Measurements from ENCODE around the gene SHE.

The SHE gene

DNA sequence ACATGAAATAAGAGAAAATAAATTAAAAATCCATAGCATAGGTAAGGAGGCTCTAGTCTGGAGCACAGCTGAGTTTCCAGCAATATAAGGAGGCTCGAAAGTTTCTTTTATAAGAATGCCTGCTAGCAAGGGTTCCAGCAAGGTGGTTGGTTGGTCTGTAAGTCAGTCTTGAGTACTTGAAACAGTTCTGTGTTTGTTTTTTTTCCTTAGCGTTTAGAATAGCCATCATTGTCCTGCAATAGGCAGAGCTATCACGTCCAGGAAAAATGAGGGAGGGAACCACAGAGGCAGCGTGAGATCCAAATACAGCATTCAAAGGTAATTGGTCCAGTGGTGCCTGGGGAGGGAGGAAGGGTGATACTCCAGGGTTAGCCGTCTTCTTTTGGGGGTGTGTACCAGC, 47.9 kb upstream of the SHE start:
- Histone ChIP-seq H3K27me3 (ENCODE audit: insufficient read depth, low read length, poor library complexity, severe bottlenecking) (no peaks in the 10 kb centered on the region), H3K4me3 (ENCODE audit: low read length, poor library complexity, severe bottlenecking) (no peak overlapping the region), H3K9me2 (replicated peaks; ENCODE audit: low read depth, low read length) (no peaks in the 10 kb centered on the region), H3K9ac (ENCODE audit: low read depth, low read length, poor library complexity, severe bottlenecking) (no peak overlapping the region), H3K79me2 (ENCODE audit: insufficient read depth, low read length) (peaks cover 27% of the 10 kb centered on the region), H3K4me2 (ENCODE audit: low read depth, low read length, poor library complexity, severe bottlenecking) (no peak overlapping the region), H3K36me3 (ENCODE audit: insufficient read depth, low read length) (peaks cover 61% of the 10 kb centered on the region; the same call in 1 of the 2 replicates), H2AFZ (ENCODE audit: low read length) (no peak overlapping the region), H4K20me1 (ENCODE audit: insufficient read depth, low read length, poor library complexity, severe bottlenecking) (peaks cover 16% of the 10 kb centered on the region), H3F3A (ENCODE audit: low read depth) (no peaks in the 10 kb centered on the region), H3K4me1 (ENCODE audit: insufficient read depth, low read length, poor library complexity, severe bottlenecking) (peaks cover 14% of the 10 kb centered on the region), H3K9me3 (ENCODE audit: insufficient read depth, low read depth, low read length) (no peaks in the 10 kb centered on the region)
- TF ChIP-seq EZH2phosphoT487 (IDR thresholded peaks at IDR 0.05; ENCODE audit: borderline replicate concordance) (no peak), CTCF (conservative IDR thresholded peaks at IDR 0.05; ENCODE audit: low read length) (no peak)

DNA sequence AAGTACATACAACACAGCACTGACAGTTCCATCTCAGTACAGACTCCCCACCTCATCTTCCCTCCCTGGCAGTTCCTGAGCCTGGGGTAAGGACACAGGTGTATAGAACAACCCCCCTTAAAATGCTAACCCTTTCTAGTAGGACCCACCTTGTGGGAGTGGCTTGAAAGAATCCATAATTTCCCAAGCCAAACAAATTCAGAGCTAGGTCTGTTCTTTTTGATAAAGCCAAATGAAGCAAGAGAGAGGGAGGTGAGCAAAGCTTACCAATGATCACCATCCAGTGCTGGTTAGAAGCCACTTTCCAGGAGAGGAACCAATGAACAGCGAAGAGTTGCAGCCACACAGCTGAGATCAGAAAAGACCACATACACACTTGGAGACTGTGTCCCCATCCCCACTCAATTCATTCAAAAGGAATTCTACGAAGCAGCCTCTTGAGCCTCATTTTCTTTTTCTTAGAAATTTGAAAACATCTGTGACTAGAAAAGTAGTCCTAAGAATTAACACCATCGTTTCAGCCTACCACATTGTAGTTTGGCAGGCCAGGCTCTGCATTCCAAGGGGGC, 47.1 kb upstream of the SHE start:
- TF ChIP-seq EZH2phosphoT487 (IDR thresholded peaks at IDR 0.05; ENCODE audit: borderline replicate concordance) (no peak), CTCF (conservative IDR thresholded peaks at IDR 0.05; ENCODE audit: low read length) (no peak)
- no peak overlapping the region for H2AFZ ChIP-seq (ENCODE audit: low read length)
- H4K20me1 ChIP-seq (ENCODE audit: insufficient read depth, low read length, poor library complexity, severe bottlenecking): peaks cover 8% of the 10 kb centered on the region
- no peaks in the 10 kb centered on the region for H3K9me2 ChIP-seq (replicated peaks; ENCODE audit: low read depth, low read length)
- peak overlapping the region; percentile 43 for H3K9ac ChIP-seq (ENCODE audit: low read depth, low read length, poor library complexity, severe bottlenecking)
- peaks cover 53% of the 10 kb centered on the region; the same call in 1 of the 2 replicates for H3K36me3 ChIP-seq (ENCODE audit: insufficient read depth, low read length)
- H3K27me3 ChIP-seq (ENCODE audit: insufficient read depth, low read length, poor library complexity, severe bottlenecking): no peaks in the 10 kb centered on the region
- H3K4me1 ChIP-seq (ENCODE audit: insufficient read depth, low read length, poor library complexity, severe bottlenecking): peaks cover 11% of the 10 kb centered on the region
- H3K4me2 ChIP-seq (ENCODE audit: low read depth, low read length, poor library complexity, severe bottlenecking): peak overlapping the region; percentile 63
- peak overlapping the region; percentile 39 for H3K4me3 ChIP-seq (ENCODE audit: low read length, poor library complexity, severe bottlenecking)
- peaks cover 19% of the 10 kb centered on the region; the same call in 1 of the 2 replicates for H3K79me2 ChIP-seq (ENCODE audit: insufficient read depth, low read length)
- no peaks in the 10 kb centered on the region for H3K9me3 ChIP-seq (ENCODE audit: insufficient read depth, low read depth, low read length)
- H3F3A ChIP-seq (ENCODE audit: low read depth): no peaks in the 10 kb centered on the region

DNA sequence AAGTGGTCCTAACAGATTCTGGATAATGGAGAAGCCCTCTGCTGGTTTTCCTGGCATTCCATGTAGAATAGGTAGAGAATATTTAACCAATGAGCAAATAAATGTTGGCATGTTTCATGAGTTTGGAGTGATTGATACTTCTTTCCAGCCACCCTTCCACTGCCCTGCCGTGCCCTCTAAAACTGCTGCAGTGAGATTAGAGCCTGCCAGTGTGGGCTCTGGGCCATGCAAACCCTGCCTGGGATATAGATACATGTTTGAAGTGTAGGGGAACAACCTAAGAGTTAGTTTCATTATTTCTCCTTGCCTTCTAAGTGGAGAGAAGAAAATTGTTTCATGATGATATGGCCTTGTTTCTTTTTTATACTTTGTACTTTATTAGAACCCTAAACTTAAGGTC, 45.8 kb upstream of the SHE start:
- Histone ChIP-seq H3K4me2 (ENCODE audit: low read depth, low read length, poor library complexity, severe bottlenecking) (peak overlapping the region; percentile 63), H3K27me3 (ENCODE audit: insufficient read depth, low read length, poor library complexity, severe bottlenecking) (no peaks in the 10 kb centered on the region), H3F3A (ENCODE audit: low read depth) (no peaks in the 10 kb centered on the region), H3K79me2 (ENCODE audit: insufficient read depth, low read length) (peaks cover 7% of the 10 kb centered on the region; the same call in 1 of the 2 replicates), H3K9ac (ENCODE audit: low read depth, low read length, poor library complexity, severe bottlenecking) (no peak overlapping the region), H4K20me1 (ENCODE audit: insufficient read depth, low read length, poor library complexity, severe bottlenecking) (peaks cover 7% of the 10 kb centered on the region), H2AFZ (ENCODE audit: low read length) (no peak overlapping the region), H3K36me3 (ENCODE audit: insufficient read depth, low read length) (peaks cover 41% of the 10 kb centered on the region; the same call in 1 of the 2 replicates), H3K4me3 (ENCODE audit: low read length, poor library complexity, severe bottlenecking) (no peak overlapping the region), H3K9me3 (ENCODE audit: insufficient read depth, low read depth, low read length) (no peaks in the 10 kb centered on the region), H3K4me1 (ENCODE audit: insufficient read depth, low read length, poor library complexity, severe bottlenecking) (peaks cover 8% of the 10 kb centered on the region), H3K9me2 (replicated peaks; ENCODE audit: low read depth, low read length) (no peaks in the 10 kb centered on the region)
- TF ChIP-seq EZH2phosphoT487 (IDR thresholded peaks at IDR 0.05; ENCODE audit: borderline replicate concordance) (no peak), CTCF (conservative IDR thresholded peaks at IDR 0.05; ENCODE audit: low read length) (no peak)

Measured in Loucy (cell line).